GF-D8 (cell line): ENCODE results near the gene KRT83.
"Not testable (repeated sequence)": the region's sequence is repeated elsewhere in the genome, so short reads cannot be mapped to it uniquely, and the experiment has no call there.

Source experiments
- DNase-seq: peaks from one replicate; lab custom pipeline; 2025; lab: John Stamatoyannopoulos, UW

KRT83 gene

DNA sequence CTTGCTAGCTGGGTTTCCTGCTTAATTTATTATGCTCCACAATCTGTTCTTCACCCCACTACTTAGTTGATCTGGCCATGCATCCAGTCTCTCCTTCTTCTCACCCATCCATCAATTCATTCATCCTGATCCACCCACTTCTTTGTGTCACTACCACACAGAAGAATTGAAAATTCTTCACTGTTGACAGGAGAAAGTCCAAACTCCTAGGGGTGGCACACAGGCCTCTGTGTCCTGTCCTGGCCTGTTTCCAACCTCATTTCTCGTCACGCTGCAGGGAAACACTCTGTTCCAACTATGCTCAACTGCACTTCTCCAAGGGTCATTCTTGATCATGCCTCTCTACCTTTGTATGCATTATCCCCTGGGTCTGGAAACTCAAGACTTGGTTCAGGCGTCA lies 10.6 kb upstream of the KRT83 start:
- no peak for DNase-seq

DNA sequence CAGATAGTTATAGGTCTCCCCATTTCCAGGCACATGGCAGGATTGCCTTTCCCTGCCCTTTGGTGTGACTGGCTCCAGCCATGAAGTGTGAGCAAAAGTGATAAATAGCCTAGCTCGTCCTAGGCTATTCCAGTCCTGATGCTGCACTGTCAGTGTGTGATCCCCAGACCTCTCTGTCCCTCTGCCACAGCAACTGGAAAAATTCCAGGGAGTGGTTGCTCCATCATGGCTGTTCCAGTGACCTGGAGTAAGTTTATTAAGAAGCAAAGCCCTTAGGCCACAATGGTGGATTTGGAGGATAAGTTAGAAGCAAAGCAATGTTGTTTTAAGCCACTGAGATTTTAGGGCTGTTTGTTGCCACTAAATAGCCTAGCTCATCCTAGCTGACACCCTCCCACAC lies 9.8 kb upstream of the KRT83 start:
- no peak for DNase-seq

DNA sequence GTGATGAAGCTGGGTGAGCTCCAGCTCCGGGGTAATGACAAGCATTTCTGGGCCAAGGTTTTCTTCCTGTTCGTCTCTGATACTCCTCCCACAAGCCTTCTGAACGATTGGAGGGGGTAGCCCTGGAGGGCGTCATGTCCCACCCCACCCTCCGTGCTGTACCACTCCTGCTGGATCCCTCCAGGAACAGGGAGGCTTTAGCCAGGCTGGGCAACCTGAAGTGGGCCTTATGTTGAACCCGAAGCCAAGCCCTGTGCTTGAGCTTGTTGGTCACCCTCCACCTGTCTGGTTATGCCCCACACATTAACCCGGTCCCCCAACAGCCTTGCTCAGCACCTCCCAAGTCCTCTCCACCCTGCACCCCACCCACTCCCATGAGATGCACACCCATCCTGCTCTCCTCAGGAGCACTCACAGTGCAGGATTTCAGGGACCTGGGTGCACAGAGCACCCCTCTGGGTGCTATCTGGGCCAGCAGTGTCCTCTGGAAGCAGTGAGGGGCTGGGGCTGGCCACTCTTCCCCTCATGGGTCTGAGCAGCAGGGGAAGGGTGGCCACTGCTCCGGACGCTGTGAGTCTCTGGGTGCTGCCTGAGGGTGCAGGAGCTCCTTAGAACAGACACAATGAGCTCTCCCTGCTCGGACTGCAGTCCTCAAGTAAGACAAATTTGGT lies 6.8 kb upstream of the KRT83 start:
- no peak for DNase-seq

DNA sequence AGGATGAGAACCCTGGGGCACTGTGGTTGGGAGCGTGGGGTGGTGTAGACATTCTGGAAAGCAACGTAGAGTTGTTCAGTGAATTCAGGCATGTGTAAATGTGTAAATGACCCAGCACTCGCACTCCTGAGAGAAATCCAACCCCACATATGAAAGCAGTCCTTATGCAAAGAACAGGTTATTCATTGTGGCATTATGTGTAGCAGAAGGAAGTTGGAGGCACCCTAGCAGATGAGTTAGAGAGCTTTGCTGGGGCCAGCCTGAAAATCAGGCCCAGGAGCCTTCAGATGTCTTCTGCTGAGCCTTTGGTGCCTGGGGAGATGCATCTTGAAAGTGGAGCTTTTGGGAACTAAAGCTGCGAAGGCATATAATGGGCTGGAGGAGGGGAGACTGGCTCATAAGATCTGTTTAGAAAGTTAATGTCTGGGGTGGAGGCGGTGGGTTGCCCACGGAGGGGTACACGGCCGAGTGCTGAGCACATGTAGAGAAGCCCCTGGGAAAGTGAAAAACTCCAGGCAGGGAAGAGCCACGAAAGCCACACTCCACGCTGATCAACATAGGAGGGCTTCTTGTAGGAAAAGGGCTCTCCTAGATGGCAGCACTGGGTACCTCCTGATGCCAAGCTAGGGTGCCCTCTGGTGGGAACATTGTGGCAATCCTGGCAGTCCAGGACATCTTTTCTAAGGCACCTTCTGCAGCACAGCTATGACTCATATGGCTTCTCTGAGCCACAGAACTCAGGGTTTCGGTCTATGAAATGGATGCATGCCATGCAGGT lies 6.0 kb upstream of the KRT83 start:
- DNase-seq: peak; percentile 47

DNA sequence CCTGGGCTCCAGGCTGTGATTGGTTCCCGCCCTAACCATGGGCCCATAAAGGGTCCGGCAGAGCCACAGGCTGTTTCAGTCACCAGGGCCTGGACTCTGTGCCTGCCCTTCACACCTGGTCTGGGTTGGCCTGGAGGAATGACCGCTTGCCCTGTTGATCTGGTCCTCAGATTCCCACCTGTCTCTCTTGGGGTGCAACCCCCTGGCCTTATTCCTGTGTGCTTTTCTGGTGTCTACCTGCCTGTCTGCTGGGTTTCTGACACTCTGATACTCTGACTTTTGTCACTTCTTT lies 2.9 kb upstream of the KRT83 start:
- DNase-seq: no peak

DNA sequence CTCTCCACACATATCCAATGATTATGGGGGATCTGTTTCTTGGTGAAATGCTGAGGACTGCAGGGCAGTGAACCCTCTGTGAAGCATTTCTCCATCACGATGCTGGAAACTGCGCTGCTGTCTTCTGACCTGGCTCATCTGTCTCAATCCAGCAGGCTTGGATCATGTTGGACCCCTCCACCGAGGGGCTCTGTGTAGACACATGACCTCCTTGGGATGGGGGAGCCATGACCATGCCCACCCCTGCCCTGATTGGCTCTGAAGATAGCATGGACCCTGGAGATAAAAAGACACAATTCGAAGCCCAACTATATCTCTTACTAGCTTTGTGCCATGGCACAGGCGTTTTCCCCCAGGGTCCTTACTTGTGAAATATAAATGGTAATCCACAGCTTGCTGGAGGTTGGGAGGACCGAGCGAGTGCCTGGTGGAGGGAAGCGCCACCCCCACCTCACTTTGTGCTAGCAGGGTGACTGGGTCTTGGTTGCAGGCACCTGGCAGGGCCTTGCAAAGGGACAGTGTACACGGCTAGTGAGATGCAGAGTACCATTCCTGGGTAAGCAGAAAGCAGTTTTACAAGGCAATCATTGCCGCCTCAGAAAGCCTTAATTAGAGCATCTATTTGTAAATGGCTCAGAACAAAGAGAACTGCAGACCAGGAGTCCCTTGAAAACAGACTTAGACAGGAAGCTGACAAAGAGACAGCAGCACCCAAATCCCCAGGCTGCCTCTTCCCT lies 2.4 kb upstream of the KRT83 start:
- DNase-seq: no peak

DNA sequence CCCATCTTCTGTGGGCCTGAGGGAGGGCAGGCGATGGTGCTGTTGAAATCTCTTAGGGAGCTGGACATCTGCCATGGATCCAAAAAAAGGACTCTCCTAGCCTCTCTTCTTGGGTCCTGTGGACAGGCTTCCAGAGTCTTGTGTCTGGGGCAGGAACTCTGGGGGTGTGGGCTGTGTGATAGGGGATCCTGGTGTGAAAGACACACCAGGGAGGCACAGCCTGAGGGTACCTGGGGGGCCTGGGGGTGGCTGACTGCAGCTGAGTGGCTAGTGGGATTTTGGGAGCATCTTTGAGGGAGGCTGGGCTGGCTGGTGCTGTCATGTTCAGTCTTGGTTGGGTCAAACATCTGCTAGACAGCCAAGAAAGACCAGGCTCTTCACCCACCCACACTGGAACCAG lies 1.8 kb upstream of the KRT83 start:
- no peak for DNase-seq

DNA sequence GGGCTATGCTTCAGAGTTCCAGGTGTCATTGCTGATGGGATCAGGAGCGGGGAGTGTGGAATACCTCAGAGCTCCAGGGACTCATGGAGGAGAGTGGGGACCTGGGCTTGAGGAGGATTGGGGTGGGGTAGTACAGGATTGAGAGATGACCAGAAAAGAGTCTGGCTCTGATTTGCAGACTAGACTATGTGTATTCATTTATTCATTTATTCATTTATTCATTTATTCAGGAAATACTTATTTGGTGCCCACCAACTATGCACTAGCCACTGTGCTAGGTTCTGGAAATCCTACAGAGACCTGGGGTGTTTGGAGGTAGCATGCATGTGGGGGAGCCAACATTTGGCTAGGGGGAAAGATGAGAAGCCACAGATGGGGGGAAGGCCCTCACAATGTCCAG lies 871 bp upstream of the KRT83 start:
- no peak for DNase-seq

DNA sequence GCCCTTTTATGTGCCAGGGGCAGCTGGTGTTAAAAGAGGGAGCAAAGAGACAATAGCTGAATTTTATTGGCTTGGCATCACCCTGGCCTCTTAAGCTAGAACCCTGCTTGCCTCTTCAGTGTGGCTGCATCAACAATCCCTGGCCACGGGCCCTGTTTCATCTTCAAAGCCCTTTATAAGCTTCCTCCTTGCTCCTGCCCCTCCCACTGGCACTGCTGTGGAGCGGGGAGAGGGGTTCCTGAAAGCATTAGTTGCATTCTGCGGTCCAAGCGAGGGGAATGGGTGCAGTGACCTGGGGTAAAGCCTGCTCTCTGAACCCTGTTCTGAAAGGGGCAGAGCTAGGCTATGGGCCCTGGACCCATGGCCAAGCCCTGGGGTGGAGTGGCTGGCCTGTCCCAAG lies 220 bp upstream of the KRT83 start:
- no peak for DNase-seq

DNA sequence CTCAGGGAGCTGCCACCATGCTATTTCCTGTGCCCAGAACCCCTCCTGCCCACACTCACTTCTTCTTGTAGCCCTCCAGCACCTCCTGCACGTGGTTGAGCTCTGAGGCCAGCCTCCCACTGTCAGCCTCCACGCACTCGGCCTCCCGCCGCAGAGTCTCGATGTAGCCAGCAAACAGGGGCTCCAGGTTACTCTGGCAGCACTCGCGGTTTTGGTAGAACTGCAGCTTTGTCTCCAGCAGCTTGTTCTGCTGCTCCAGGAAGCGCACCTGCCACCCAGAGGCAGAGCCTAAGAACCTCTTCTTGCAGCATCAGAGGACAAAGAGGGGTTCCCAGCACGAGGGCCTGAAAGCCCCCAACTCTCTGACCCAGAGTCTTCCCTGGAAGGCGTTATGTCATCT lies 2.1 kb downstream of the KRT83 start:
- no peak for DNase-seq

DNA sequence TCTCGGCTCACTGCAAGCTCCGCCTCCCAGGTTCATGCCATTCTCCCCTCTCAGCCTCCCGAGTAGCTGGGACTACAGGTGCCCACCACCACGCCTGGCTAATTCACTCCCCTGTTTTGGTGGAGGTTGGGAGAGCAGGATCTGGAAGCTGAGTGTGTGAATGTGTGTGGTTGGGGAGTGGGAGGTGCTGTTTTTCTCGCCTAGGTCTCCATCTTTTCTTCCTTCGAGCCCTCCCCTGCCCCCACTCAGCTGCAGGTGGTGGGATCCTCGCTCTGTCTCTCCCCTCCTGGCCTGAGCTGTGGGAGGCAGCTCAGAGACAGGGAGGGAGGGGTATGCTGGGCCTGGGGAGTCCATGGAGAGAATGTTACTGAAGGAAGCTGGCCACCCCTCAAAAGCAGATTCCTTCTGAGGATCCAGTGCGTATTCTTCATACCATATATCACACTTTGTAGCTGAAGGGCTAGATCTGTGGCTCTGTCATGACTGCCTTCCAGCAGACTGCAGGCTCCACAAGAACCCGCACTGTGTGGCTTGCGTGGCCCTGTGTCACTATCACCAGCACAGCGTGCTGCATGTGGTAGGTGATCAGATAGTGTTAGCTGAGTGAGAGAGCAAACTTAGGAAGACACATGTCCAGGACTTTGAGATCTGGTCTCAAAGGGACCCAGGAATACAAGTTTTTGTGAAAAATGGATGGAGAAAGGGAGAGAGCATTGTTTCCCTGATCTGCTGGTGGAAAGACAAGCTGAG lies 2.8 kb downstream of the KRT83 start:
- DNase-seq: no peak

DNA sequence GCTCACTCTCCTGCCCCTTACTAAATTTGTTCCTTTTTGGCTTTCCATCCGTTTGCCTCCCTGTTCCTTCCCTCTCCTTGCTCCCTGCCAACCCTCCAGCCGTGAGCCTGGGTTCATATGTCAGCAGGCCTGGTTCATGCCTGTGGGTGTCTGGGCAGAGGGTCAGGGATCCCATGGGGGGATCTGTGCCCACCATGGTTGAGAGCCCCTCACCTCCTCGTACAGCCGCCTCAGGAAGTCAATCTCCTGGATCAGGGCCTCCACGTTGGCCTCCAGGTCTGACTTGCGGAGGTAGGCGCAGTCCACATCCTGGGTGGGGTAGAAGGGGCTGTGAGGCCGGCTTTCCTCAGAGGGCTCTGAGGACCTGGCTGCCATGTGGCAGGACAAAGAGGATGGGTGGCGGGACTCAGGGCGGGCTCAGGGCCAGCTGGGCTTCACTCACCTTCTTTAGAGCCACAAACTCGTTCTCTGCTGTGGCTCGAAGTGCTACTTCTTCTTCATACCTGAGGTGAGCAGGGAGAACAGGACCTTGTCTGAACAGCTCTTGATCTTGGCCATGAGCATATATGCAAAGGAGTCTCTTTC lies 3.6 kb downstream of the KRT83 start:
- DNase-seq: no peak

DNA sequence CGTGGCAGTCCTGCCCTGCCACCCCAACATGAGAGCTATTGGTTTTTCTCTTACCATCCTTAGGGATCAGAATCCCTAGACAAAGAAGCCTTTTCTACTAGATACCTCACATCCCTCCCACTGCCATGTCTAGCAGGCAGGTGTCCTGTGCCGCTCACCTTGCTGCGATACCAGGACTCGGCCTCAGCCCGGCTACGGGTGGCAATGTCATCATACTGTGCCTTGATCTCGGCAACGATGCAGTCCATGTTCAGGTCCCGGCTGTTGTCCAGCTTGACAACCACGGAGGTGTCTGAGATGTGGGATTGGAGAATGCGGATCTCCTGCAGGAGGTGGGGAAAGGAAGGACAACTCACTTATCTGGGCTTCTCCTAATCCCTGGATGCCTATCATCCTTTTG lies 4.5 kb downstream of the KRT83 start:
- DNase-seq: no peak

DNA sequence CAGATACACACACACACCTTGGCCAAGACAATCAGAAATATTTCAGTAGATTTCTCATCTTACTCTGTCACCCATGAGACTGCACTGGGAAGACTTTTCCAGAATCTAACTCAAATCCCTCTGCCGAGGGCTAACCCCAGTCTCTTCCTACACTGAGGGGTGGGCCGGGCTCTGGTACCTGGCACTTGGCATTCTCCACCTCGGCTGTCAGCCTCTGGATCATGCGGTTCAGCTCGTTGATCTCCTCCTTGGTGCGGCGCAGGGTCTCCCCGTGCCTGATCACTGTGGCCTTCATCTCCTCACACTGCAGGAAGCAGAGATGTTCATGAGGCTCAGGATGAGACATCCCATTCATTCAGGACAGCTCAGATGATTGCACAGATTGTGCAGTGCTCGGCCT lies 4.9 kb downstream of the KRT83 start:
- no peak for DNase-seq

DNA sequence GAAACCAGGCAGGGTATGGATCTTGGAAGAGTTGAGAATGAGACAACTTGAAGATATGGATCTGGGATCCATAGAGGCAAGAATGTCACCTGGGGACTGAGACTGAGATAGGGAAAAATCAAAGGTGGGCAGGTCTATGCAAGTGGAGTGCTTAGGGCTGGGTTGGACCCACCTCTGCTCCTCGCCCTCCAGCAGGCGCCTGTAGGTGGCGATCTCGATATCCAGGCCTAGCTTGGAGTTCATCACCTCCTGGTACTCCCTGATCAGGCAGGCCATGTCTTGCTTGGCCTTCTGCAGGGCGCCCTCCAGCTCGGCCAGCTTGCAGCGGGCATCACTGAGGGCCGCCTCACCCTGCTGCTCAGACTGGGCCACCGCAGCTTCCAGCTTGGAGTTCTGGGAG lies 5.5 kb downstream of the KRT83 start:
- DNase-seq: not testable (repeated sequence)

DNA sequence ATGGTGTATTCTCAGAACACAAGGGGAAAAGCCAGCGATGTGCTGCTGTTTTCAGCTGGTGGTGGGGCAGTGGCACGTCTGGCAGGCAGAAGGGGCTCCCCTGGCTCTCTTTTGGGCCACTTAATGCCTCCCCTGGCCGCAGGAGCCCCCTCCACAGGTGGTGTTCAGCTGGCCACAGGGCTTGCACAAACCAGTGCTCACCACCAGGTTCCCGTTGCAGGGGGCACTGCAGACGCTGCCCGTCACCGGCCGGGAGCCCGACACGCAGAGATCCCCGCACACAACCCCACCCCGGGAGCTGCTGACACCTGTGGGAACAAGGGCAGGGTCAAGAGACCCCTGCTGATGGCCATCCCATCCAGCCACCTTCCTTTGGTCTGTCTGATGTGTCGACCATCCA lies 6.7 kb downstream of the KRT83 start:
- DNase-seq: no peak

DNA sequence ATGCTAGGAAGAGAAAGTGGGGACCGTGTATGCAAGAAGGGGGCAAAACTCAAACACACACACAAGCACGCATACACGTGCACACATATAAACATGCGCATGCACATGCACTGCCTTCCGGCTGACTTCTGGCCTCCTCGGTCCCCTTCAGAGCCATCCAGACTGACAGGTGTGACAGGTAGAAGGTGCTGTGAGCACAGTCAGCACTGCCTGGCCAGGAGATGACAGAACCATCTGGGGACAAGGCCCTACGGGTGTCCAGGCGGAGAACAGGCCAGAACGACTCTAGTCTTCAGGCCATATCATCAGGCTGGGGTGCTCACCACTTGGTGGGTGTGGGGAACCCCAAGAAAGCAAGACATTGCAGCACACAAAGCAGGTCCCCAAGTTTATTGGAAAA lies 7.3 kb downstream of the KRT83 start:
- no peak for DNase-seq

DNA sequence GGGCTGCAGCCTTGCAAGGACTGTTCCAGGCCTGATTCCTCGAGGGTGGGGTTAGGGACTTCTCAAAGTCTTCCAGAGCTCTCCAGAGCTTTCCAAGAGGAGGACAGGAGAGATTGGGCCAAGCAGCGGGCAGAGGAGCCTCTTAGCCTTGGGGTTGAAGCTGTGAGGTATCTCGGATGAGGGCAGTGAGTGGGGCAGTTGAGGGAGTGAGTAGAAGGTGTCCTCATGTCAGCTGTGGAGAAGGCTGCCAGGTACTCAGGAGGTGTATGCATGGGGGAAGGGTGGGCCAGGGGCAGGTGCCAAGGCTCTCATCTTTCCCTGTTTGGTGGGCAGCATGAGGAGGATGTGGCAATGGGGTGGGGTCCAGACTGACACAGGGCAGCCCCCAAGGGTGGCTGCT lies 7.7 kb downstream of the KRT83 start:
- DNase-seq: no peak

DNA sequence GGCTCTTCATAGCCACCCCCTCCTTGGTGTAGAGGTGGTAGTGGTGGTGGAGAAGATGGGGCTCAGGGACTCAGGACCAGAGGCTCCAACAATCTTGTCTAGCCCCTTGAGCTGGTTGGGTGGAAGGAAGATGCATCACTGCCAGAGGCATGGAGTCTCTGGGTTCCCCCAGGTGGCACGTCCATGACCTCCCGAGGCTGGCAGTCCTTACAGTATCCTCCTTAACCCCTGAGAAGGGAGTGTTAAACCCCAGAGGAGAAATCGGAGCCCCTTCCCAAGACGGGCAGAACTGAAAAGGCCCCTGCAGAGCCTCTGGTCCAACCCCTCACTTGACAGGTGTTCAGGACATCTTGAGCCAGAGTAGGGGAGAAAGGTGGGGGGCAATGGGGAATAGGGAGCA lies 9.1 kb downstream of the KRT83 start:
- no peak for DNase-seq

DNA sequence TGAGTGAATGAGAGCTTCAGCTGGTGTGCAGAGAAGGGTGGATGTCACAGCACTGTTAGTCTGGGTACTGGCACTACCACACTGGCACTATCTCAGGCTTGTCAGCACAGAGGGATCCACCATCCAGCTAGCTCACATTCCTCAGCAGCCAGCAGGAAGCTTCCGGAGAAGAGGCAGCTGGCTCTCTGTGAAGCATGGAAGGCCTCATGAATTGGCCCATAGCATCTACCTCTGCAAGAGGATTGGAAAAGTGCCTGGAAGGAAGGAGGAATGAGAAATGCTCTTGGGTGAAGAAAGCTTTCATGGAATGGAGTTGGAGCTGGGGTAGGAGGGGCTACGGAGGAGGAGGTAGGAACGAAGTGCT lies 9.9 kb downstream of the KRT83 start:
- DNase-seq: no peak

DNA sequence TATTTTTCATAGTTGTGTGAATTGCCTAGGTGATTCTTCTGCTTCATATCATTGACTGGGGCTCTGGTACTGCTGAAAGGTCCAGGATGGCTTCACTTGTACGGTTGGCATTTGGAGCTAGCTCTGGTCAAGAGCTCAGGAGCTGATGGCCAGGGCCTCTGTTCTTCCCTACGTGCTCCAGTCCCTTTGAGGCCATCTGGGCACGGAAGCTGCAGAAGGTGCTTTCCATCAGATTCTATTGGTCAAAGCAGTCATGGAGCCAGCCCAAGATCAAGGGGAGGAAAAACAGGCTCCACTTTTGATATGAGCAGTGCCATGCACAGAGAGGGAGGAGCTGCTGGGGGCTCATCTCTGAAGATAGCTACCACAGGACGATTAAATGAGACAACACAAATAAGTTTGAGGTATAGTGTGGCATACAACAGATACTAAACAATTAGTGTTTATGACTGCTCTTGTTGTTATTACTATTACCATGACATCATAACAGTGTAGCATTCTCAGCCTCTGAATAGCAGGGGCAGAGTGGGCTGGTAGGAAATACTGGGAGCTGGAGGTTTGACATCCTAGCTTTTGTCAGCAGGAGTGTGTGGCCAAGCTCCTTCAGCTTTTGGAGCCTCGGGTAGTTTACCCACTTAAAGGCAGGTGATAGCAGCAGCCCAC lies 10.4 kb downstream of the KRT83 start:
- no peak for DNase-seq
